Measurements from ENCODE around the gene PEAK3.
"Not testable (repeated sequence)": the region's sequence is repeated elsewhere in the genome, so short reads cannot be mapped to it uniquely, and the experiment has no call there.

Gene PEAK3

DNA sequence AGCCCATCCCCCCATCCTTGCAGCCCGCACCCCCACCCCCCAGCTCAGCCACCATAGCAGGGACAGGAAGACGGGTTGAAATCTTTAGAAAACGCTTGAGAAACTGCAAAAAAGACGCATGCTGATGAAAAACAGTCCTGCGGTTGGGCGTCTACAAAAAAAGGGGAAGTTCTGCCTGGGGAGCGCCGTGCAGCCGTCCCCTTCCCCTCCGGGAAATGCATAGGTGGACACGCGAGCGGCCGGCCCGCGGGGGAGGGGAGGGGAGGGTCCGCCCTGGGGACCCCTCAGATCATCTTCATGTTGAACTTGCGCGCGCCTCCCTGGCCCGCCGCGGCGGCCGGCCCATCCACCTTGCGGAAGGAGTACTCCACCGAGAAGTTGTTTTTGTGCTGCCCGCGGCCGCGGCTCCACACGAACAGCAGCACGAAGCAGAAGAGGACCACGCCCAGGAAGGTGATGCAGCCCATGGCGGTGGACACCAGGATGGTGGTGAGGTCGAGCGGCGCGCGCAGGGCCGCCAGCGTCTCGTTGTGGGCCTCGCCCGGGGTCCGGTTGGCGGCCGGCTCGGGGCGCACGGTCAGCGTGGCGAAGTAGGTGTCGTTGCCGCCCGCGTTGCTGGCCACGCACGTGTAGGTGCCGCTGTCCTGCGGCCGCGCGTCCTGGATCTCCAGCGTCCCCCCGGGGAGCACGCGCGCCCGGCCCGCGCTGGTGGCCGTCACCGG is 7.9 kb upstream of the PEAK3 start:
- in situ Hi-C loops (cut with HindIII; ENCODE audit: low sequenced_read_pairs) = no loop called here

- in situ Hi-C loops (cut with HindIII; ENCODE audit: low sequenced_read_pairs) = no loop called here
Measured at GRCh38 chr19:2288818-2289713, 7.1 kb upstream of the PEAK3 start.

DNA sequence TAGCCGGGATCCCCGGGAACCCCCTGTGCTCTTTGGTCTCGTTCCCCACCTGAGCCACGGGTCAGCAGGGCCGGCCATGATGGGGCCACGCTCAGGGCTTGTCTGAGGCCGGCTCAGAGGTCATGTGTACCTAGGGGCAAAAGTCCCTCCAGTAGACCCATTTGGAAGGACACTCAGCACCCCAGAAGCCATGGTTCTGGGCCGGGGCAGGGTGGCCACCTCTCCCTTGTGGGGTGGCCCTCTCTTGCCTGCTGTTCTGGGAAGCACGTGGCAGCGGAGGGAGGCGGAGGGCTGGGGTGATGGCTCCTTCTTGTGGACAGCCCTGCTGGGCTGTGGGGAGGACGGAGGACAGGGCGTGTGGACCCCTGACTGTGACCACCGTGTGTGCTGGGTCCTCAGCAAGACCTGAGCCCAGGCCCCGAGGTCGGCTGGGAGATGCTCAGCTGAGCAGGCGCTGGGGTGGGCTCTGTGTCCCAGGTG is 6.4 kb upstream of the PEAK3 start:
- in situ Hi-C loops (cut with HindIII; ENCODE audit: low sequenced_read_pairs) = no loop called here

DNA sequence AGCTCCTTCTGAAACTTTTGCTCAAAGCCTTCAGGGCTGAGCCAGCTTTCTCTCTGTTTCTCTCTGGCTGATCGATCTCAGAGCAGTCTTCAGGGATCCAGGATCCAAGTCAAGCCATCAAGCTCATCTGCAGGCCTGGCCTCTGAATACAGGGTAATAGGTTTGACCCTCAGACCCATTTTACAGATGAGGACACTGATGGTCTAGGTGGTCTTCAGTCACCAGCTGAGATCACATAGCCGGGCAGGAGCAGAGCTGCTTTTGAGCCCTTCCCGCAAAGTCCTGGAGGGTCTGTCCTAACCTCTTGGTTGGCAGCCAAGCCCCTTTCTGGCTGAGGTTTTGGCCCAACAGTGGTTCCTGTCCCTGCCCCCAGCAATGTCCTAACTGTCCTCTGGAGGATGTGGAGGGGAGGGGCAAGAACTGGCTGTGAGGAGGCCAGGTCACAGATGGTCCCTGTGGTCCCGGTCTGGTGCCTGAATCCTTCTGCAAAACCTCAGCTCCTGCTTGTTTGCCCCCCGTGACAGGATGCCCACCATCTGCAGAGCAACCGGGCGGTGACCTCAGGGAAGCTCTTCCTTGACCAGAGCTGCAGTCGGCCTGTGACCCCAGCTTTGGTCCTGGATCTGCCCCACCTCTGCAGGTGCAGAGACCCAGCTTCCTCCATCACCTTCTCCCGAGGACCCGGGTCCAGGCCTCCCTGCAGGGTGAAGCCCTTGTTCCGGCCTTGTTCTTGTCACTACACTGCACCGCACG is 5.8 kb upstream of the PEAK3 start:
- in situ Hi-C loops (cut with HindIII; ENCODE audit: low sequenced_read_pairs) = no loop called here

DNA sequence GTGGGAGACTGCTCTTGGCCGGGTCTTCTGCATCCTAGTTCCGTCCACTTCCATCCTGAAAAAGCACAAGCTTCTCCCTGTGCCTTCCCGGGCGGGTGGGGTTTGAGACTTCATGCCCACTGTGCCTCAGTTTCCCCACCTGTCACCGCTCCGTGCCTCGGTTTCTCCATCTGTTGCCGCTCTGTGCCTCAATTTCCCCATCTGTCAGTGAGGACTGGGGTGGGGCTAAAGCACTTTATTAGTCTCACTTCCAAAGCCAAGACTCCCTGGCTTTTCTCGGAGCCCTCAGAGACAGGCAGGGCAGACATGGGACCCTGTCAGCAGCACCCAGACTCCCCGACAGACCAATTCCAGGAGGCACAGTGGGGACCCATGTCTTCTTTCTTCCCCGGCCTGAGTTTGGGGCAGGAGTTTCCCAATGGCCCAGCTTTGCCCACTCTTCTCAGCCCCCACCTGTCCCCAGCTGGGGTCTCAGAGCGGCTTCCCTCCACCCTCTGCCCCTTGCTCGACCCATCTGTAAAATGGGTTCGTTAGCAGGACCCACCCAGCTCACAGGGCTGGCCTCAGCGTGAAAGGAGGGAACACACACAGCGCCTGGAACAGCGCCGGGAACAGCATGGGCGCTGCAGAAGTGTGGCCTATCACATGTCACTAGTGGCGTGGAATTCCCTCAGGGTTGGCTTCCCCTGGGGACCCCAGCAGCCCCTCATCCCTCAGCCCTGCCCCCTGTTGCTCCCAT is 4.6 kb upstream of the PEAK3 start:
- in situ Hi-C loops (cut with HindIII; ENCODE audit: low sequenced_read_pairs) = no loop called here

- in situ Hi-C loops (cut with HindIII; ENCODE audit: low sequenced_read_pairs) = no loop called here
Measured at GRCh38 chr19:2283835-2284507, 2.0 kb upstream of the PEAK3 start.

- in situ Hi-C loops (cut with HindIII; ENCODE audit: low sequenced_read_pairs) = no loop called here
Measured at GRCh38 chr19:2282862-2283237, 875 bp upstream of the PEAK3 start.

DNA sequence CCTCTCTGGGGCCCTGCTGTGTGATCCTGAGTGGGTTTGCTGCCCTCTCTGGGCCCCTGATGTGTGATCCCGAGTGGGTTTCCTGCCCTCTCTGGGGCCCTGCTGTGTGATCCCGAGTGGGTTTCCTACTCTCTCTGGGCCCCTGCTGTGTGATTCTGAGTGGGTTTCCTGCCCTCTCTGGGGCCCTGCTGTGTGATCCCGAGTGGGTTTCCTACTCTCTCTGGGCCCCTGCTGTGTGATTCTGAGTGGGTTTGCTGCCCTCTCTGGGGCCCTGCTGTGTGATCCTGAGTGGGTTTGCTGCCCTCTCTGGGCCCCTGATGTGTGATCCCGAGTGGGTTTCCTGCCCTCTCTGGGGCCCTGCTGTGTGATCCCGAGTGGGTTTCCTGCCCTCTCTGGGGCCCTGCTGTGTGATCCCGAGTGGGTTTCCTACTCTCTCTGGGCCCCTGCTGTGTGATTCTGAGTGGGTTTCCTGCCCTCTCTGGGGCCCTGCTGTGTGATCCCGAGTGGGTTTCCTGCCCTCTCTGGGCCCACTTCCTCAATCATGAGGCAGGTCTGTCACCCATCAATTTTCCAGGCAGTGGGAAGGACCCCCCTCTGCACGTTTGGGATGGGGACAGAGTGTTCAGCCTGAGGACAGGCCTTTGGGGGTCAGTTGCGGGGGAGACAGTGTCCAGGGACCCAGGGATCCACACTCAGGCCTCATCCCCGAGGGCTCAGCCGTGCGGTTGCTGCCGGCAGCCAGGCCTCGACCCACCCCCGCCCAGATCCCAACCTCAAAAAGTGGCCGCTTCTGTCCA is 512 bp downstream of the PEAK3 start:
- in situ Hi-C loops (cut with HindIII; ENCODE audit: low sequenced_read_pairs) = not testable (repeated sequence)

DNA sequence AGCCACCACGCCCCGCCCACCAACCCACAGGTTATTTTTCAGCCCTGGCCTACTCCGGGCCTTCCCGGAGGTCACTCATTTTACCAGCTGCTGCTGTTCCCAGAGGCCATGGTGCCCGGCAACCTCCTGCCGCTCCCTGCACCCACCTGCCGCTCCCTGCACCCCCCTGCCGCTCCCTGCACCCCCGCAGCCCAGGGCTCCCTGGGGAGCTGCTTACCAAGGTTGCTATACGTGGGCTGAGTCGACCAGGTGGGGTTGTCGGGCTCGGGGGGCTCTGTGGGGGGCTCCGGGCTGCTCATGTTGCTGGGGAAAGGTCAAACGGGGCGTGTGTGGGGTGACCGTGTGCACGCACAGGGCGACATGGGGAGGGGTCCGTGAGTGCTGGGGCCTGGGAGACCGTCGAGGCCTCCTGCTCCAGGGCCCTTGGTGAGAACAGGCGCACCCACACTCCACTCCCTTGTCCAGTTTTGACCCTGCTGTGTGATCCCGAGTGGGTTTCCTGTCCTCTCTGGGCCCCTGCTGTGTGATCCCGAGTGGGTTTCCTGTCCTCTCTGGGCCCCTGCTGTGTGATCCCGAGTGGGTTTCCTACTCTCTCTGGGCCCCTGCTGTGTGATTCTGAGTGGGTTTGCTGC is 1.2 kb downstream of the PEAK3 start:
- in situ Hi-C loops (cut with HindIII; ENCODE audit: low sequenced_read_pairs) = no loop called here

DNA sequence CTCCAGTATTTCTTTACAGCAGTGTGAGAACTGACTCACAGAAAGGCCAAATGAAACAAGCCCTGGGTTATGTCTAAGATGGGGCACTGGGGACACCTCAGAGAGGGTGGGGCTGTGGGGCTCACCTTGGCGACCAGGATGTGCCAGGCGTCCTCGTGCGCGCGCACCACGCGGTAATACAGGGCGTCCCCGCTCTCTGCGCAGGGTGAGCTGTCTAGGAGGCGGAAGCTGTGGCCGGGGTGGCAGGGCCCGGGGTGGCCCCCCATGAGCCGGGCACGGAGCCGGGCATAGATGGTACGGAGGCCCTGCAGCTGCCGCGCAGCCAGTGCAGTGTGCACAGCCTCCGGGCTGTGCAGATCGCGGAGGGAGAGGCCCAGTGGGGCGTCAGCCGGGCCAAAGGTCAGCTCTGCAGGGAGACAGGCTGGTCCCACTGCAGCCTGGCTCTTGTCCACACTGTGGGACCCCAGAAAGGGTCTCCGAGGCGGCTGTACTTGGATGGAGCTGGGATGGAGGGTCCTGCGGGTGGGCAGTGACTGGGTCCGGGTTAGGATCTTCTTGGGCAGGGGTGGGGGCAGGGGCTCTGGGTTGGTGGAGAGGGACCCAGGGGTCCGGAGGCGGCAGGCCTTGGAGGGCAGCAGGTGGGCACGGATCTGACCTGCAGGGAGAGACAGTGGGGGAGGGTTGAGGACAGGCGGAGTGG is 3.4 kb downstream of the PEAK3 start:
- in situ Hi-C loops (cut with HindIII; ENCODE audit: low sequenced_read_pairs) = no loop called here

GRCh38 chr19:2277138-2277537 is 4.8 kb downstream of the PEAK3 start:
- in situ Hi-C loops (cut with HindIII; ENCODE audit: low sequenced_read_pairs) = no loop called here

DNA sequence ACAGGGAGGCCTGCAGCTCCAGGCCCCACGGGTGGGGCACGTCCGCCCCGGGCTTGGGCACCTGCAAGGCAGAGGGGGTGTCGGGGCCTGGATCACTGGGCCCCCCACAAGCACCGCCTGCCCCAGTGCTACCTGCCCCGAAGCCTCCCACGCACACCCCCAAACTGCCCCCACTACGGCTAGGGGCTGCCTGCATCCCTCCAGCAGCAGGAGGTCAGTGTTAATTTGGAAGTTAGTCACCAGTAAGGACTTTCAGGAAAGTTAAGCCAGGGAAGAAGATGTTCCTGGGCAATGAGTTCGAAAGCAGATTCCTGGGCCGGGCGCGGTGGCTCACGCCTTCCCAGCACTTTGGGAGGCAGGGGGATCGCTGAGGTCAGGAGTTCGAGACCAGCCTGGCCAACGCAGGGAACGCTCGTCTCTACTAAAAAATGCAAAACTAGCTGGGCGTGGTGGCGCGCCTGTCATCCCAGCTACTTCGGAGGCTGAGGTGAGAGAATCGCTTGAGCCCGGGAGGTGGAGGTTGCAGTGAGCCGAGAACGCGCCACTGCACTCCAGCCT is 5.5 kb downstream of the PEAK3 start:
- in situ Hi-C loops (cut with HindIII; ENCODE audit: low sequenced_read_pairs) = no loop called here

GRCh38 chr19:2275588-2276428 is 6.2 kb downstream of the PEAK3 start:
- in situ Hi-C loops (cut with HindIII; ENCODE audit: low sequenced_read_pairs) = no loop called here

DNA sequence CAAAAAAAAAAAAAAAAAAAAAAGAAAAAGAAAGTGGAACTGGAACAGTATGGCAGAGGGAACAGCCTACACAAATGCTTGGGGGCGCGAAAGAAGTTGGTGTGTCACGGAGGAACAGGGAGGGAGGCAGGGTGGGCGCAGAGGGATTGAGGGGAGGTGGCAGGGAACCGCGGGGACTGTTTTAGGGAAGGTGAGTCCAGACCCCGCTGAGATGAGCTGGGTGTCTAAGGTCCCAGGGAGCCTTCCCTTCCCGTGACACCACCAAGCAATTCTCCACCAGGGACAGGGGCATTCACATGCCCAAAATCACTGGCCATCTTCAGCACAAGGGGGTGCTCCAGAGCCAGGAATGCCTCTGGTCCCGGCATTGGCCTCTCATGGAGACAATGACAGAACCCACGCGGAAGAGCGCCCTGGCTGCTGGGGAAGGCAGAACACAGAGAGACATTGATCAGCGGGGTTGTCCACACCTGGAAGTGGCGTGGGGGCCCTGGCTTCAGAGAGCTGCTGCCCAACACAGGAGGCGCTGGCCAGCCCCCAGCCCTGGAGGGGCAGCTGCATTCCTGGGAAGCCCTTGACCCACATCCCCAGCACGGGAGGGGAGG is 6.9 kb downstream of the PEAK3 start:
- in situ Hi-C loops (cut with HindIII; ENCODE audit: low sequenced_read_pairs) = no loop called here

DNA sequence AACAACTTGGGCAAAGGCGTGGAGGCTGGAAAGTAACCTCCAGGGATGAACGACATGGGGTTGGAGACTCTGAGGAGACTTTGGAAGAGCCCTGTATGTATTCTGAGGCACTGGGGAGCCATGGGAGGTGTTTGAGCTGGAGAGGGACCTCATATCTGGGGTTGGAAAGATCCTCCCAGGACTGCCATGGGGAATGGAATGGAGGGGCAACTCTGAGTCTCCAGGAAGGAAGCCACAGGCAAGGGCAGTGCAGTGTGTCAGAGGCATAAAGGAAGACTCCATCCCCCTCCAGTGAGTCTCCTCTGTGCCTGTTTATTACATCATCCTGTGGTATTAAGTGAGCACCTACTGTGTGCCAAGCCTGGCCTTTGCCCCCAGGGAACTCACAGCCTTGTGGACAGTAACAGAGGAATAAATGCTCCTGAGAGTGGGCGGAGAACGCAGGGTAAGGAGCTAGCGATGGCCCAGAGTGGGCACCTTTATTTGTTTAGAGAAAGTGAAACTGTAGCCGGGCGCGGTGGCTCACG is 7.7 kb downstream of the PEAK3 start:
- in situ Hi-C loops (cut with HindIII; ENCODE audit: low sequenced_read_pairs) = no loop called here

DNA sequence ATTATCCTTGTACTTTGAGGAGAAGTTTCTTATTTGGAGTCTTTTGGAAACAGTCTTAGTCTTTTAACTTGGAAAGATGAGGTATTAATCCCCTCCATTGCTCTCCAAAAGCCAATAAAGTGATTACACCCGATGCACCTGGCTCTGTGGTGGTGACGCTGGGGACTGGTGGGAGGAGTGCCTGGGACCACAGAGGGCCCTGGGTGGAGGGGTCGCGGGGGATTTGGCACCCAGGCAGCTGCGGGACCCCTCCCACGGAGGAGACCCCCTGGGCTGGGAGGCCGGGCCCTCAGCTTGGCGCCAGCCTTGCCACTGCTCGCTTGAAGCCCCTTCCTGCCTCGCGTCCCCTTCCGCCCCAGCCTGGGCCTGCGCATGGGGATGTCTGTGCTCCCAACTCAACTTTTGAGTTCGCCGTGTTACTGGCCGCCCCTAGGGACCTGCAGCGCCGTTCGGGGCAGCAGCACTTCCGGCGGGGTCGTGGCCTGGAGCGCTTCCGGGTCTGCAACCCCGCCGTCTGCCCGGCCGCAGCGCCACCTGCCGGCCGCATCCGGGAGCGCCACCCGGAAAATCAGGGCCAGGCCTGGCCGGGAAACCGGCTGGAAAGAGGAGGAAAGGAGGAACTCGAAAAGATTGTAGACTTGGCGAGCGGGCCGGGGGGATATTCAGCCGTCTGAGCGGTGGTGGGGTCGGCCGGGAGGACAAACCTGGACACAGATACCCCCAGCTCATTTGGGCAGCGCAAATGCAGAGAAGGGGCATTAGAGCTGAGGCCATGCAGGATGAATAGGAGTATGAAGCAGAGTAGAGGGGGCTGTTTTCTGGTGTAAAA is 8.4 kb downstream of the PEAK3 start:
- in situ Hi-C loops (cut with HindIII; ENCODE audit: low sequenced_read_pairs) = no loop called here
